Inferior parietal cortex (tissue), 1 donor: ENCODE measurements around the gene TIPRL.

Source experiments
- DNase-seq: peaks from one replicate; pipeline ENCODE4 v3.0.0-alpha.2; 2016; ENCODE audit errors: extremely low spot score

Gene TIPRL

GRCh38 chr1:168213349-168213748, 34.6 kb downstream of the TIPRL start:
- DNase-seq, result no peak

GRCh38 chr1:168216171-168216570, 37.4 kb downstream of the TIPRL start:
- no peak for DNase-seq

- DNase-seq, result no peak
These were observed 38.9 kb downstream of the TIPRL start for GRCh38 chr1:168217664-168218063.

GRCh38 chr1:168218658-168219057, 39.9 kb downstream of the TIPRL start:
- no peak for DNase-seq

- no peak for DNase-seq
These were observed 41.7 kb downstream of the TIPRL start for GRCh38 chr1:168220470-168220871.

GRCh38 chr1:168221275-168221674, 42.5 kb downstream of the TIPRL start:
- DNase-seq, result no peak

GRCh38 chr1:168223261-168223660, 44.5 kb downstream of the TIPRL start:
- no peak for DNase-seq

GRCh38 chr1:168223681-168224540, 45.1 kb downstream of the TIPRL start:
- DNase-seq, result no peak

GRCh38 chr1:168224991-168225390, 46.2 kb downstream of the TIPRL start:
- no peak for DNase-seq

GRCh38 chr1:168225476-168226190, 46.9 kb downstream of the TIPRL start, which contains the start of gene SFT2D2:
TSS of gene SFT2D2 (plus strand) at chr1:168226004. CDS start at chr1:168226080, 76 bp downstream.
- DNase-seq, result no peak

GRCh38 chr1:168227620-168228019, 48.9 kb downstream of the TIPRL start:
- DNase-seq, result no peak

- DNase-seq, result no peak
These were observed 51.1 kb downstream of the TIPRL start for GRCh38 chr1:168229893-168230292.

GRCh38 chr1:168230709-168231108, 51.9 kb downstream of the TIPRL start:
- no peak for DNase-seq

- no peak for DNase-seq
These were observed 56.2 kb downstream of the TIPRL start for GRCh38 chr1:168234846-168235547.

- no peak for DNase-seq
These were observed 56.8 kb downstream of the TIPRL start for GRCh38 chr1:168235548-168235885.

GRCh38 chr1:168235937-168236336, 57.2 kb downstream of the TIPRL start:
- no peak for DNase-seq

GRCh38 chr1:168236836-168237611, 58.3 kb downstream of the TIPRL start:
- no peak for DNase-seq

- DNase-seq, result no peak
These were observed 64.4 kb downstream of the TIPRL start for GRCh38 chr1:168243198-168243597.

- no peak for DNase-seq
These were observed 65.0 kb downstream of the TIPRL start for GRCh38 chr1:168243636-168244212.

GRCh38 chr1:168245042-168245441, 66.3 kb downstream of the TIPRL start:
- DNase-seq, result no peak

- no peak for DNase-seq
These were observed 67.7 kb downstream of the TIPRL start for GRCh38 chr1:168246506-168246905.
